ENCODE data around the gene SPOCK3. TPM values are rescaled to one million over a fixed set of nuclear protein-coding genes. Genes with fewer than 3 reads are reported as not detected.

The SPOCK3 gene
- total RNA-seq, 1 experiment from 2014 or later: 0.24 TPM

- Mint-ChIP-seq H3K27me3 (ENCODE audit: low read depth) (no peaks in the 10 kb centered on the region), H3K27ac (no peak overlapping the region), H3K4me1 (no peaks in the 10 kb centered on the region), H3K9me3 (peaks cover 25% of the 10 kb centered on the region), H3K4me3 (no peak overlapping the region), H3K36me3 (peaks cover 10% of the 10 kb centered on the region)
- POLR2A ChIA-PET: no interaction called here
- no peak for ATAC-seq
- no peak for DNase-seq (ENCODE audit: low spot score)
- CTCF ChIA-PET: no interaction called here
- TF ChIP-seq CREM (CRISPR knock-in tag; IDR thresholded peaks at IDR 0.05): no peak
- no peak for TF ChIP-seq E2F4 (CRISPR knock-in tag; IDR thresholded peaks at IDR 0.05; ENCODE audit: borderline replicate concordance, low read depth)
- no peak for TF ChIP-seq USF2 (CRISPR knock-in tag; IDR thresholded peaks at IDR 0.05)
- no peak for TF ChIP-seq SP1 (CRISPR knock-in tag; conservative IDR thresholded peaks at IDR 0.05)
- no peak for TF ChIP-seq ZMAT4 (CRISPR knock-in tag; IDR thresholded peaks at IDR 0.05)
- TF ChIP-seq FOXP4 (CRISPR knock-in tag; IDR thresholded peaks at IDR 0.05): no peak
- TF ChIP-seq, protein P1, sequence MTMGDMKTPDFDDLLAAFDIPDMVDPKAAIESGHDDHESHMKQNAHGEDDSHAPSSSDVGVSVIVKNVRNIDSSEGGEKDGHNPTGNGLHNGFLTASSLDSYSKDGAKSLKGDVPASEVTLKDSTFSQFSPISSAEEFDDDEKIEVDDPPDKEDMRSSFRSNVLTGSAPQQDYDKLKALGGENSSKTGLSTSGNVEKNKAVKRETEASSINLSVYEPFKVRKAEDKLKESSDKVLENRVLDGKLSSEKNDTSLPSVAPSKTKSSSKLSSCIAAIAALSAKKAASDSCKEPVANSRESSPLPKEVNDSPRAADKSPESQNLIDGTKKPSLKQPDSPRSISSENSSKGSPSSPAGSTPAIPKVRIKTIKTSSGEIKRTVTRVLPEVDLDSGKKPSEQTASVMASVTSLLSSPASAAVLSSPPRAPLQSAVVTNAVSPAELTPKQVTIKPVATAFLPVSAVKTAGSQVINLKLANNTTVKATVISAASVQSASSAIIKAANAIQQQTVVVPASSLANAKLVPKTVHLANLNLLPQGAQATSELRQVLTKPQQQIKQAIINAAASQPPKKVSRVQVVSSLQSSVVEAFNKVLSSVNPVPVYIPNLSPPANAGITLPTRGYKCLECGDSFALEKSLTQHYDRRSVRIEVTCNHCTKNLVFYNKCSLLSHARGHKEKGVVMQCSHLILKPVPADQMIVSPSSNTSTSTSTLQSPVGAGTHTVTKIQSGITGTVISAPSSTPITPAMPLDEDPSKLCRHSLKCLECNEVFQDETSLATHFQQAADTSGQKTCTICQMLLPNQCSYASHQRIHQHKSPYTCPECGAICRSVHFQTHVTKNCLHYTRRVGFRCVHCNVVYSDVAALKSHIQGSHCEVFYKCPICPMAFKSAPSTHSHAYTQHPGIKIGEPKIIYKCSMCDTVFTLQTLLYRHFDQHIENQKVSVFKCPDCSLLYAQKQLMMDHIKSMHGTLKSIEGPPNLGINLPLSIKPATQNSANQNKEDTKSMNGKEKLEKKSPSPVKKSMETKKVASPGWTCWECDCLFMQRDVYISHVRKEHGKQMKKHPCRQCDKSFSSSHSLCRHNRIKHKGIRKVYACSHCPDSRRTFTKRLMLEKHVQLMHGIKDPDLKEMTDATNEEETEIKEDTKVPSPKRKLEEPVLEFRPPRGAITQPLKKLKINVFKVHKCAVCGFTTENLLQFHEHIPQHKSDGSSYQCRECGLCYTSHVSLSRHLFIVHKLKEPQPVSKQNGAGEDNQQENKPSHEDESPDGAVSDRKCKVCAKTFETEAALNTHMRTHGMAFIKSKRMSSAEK (CRISPR knock-in tag; IDR thresholded peaks at IDR 0.05; ENCODE audit: borderline replicate concordance): no peak
- no peak for TF ChIP-seq GRHL2 (CRISPR knock-in tag; IDR thresholded peaks at IDR 0.05; ENCODE audit: insufficient replicate concordance, severe bottlenecking)
- no peak for TF ChIP-seq MYBL2 (CRISPR knock-in tag; IDR thresholded peaks at IDR 0.05)
- no peak for TF ChIP-seq FOXK1 (CRISPR knock-in tag; IDR thresholded peaks at IDR 0.05)
- no peak for TF ChIP-seq EMX1 (CRISPR knock-in tag; IDR thresholded peaks at IDR 0.05)
- TF ChIP-seq AR (CRISPR knock-in tag; IDR thresholded peaks at IDR 0.05): no peak
- no peak for TF ChIP-seq ARID4B (CRISPR knock-in tag; IDR thresholded peaks at IDR 0.05; ENCODE audit: borderline replicate concordance)
- TF ChIP-seq FOXP1 (CRISPR knock-in tag; IDR thresholded peaks at IDR 0.05; ENCODE audit: borderline replicate concordance): no peak
- TF ChIP-seq NFYB (CRISPR knock-in tag; conservative IDR thresholded peaks at IDR 0.05; ENCODE audit: low read depth): no peak
- TF ChIP-seq, protein P2, sequence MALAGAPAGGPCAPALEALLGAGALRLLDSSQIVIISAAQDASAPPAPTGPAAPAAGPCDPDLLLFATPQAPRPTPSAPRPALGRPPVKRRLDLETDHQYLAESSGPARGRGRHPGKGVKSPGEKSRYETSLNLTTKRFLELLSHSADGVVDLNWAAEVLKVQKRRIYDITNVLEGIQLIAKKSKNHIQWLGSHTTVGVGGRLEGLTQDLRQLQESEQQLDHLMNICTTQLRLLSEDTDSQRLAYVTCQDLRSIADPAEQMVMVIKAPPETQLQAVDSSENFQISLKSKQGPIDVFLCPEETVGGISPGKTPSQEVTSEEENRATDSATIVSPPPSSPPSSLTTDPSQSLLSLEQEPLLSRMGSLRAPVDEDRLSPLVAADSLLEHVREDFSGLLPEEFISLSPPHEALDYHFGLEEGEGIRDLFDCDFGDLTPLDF (CRISPR knock-in tag; IDR thresholded peaks at IDR 0.05): no peak
Observed at GRCh38 chr4:167052631-167053091, 181.6 kb downstream of the SPOCK3 start.

All from WTC11 (cell line).